GM23338 (cell line): ENCODE data around the gene SFXN5. TPM values are rescaled to one million over a fixed set of nuclear protein-coding genes. Genes with fewer than 3 reads are reported as not detected.
A peak's percentile ranks its signal among the peaks of the same experiment; 100 is the strongest.

Source experiments
- ATAC-seq: fragments of 200-7000 bp; cut with Tn5 transposase; 3 replicates; pipeline ENCODE4 v1.9.1; 2020
- DNase-seq: peaks from one replicate; pipeline ENCODE4 v3.0.0-alpha.2; 2015; ENCODE audit warnings: low spot score
- H2AFZ ChIP-seq: fragments of 200-600 bp; sonication (generic); 2 replicates; pipeline ENCODE4 v1.8.0; 2016; ENCODE audit warnings: antibody characterized with exemption, mild to moderate bottlenecking, moderate library complexity
- H3F3A ChIP-seq: fragments of 200-600 bp; sonication (generic); replicated peaks from 2 replicates; pipeline ENCODE4 v1.8.0; 2017; ENCODE audit warnings: antibody characterized with exemption, mixed run types, low read depth
- H3K27ac ChIP-seq: fragments of 200-600 bp; sonication (generic); 2 replicates; pipeline ENCODE4 v1.6.1; 2016; ENCODE audit warnings: low read depth
- H3K27me3 ChIP-seq: fragments of 200-600 bp; sonication (generic); 2 replicates; pipeline ENCODE4 v1.8.0; 2016; ENCODE audit warnings: mild to moderate bottlenecking, mixed run types, moderate library complexity; ENCODE audit not compliant: insufficient read depth
- H3K36me3 ChIP-seq: fragments of 200-600 bp; sonication (generic); 2 replicates; pipeline ENCODE4 v1.8.0; 2016; ENCODE audit warnings: mild to moderate bottlenecking; ENCODE audit not compliant: insufficient read depth
- H3K4me1 ChIP-seq: fragments of 200-600 bp; sonication (generic); 2 replicates; pipeline ENCODE4 v1.8.0; 2016; ENCODE audit warnings: mild to moderate bottlenecking, moderate library complexity; ENCODE audit not compliant: insufficient read depth
- H3K4me2 ChIP-seq: fragments of 200-600 bp; sonication (generic); 2 replicates; pipeline ENCODE4 v1.7.1; 2017; ENCODE audit warnings: mixed run types
- H3K4me3 ChIP-seq: fragments of 200-600 bp; sonication (generic); 2 replicates; pipeline ENCODE4 v1.6.1; 2016; ENCODE audit warnings: mixed run types
- H3K79me2 ChIP-seq: fragments of 200-600 bp; sonication (generic); replicated peaks from 2 replicates; pipeline ENCODE4 v1.8.0; 2017; ENCODE audit warnings: mild to moderate bottlenecking; ENCODE audit not compliant: insufficient read depth
- H3K9me2 ChIP-seq: fragments of 200-600 bp; sonication (generic); 2 replicates; pipeline ENCODE4 v1.8.0; 2017; ENCODE audit not compliant: insufficient read depth
- H4K20me1 ChIP-seq: fragments of 200-600 bp; sonication (generic); replicated peaks from 2 replicates; pipeline ENCODE4 v1.8.0; 2017; ENCODE audit warnings: mild to moderate bottlenecking; ENCODE audit not compliant: insufficient read depth
- H3K27ac Mint-ChIP-seq: 2 replicates; pipeline ENCODE4 v1.8.0; 2020; ENCODE audit warnings: inconsistent platforms, mild to moderate bottlenecking, moderate library complexity, mixed read lengths
- H3K27me3 Mint-ChIP-seq: 3 replicates; pipeline ENCODE4 v1.8.0; 2022; ENCODE audit warnings: low read depth, mild to moderate bottlenecking, moderate library complexity, mixed read lengths, inconsistent platforms; ENCODE audit not compliant: insufficient read depth, poor library complexity
- H3K36me3 Mint-ChIP-seq: 3 replicates; pipeline ENCODE4 v1.8.0; 2021; ENCODE audit warnings: low read depth, mild to moderate bottlenecking, inconsistent platforms, moderate library complexity, mixed read lengths
- H3K4me1 Mint-ChIP-seq: 3 replicates; pipeline ENCODE4 v1.8.0; 2020; ENCODE audit warnings: mild to moderate bottlenecking, inconsistent platforms, mixed read lengths
- H3K4me3 Mint-ChIP-seq: 3 replicates; pipeline ENCODE4 v1.8.0; 2021; ENCODE audit warnings: moderate library complexity, mild to moderate bottlenecking, inconsistent platforms, mixed read lengths
- H3K9me3 Mint-ChIP-seq: 3 replicates; pipeline ENCODE4 v1.8.0; 2020; ENCODE audit warnings: moderate library complexity, mild to moderate bottlenecking, inconsistent platforms, mixed read lengths
- CREB1 ChIP-seq: fragments of 250-450 bp; sonication (Bioruptor Pico); IDR thresholded peaks from 2 replicates; pipeline ENCODE4 v1.5.0; 2020; ENCODE audit warnings: low read depth, mild to moderate bottlenecking, moderate library complexity
- CTCF ChIP-seq, 2 experiments: fragments of 200-600 bp in 1 of 2; sonication (generic) in 1 of 2; conservative IDR thresholded peaks; 2 replicates each; pipeline versions ENCODE4 v1.5.1 to v1.6.1; 2016 to 2017; ENCODE audit warnings: antibody characterized with exemption in 2 of 2, low read depth in 2 of 2, mild to moderate bottlenecking in 2 of 2, moderate library complexity in 1 of 2
- EZH2 ChIP-seq: fragments of 200-600 bp; sonication (generic); IDR thresholded peaks from one replicate; pipeline ENCODE4 v1.8.0; 2017; ENCODE audit warnings: antibody characterized with exemption, mild to moderate bottlenecking, low read depth; ENCODE audit not compliant: unreplicated experiment
- EZH2phosphoT487 ChIP-seq: fragments of 200-600 bp; sonication (generic); IDR thresholded peaks from one replicate; pipeline ENCODE4 v1.8.1; 2018; ENCODE audit warnings: antibody characterized with exemption; ENCODE audit not compliant: unreplicated experiment
- NANOG ChIP-seq: IDR thresholded peaks from 2 replicates; pipeline ENCODE4 v1.6.1; 2016; ENCODE audit warnings: antibody characterized with exemption, borderline replicate concordance
- POLR2AphosphoS5 ChIP-seq: IDR thresholded peaks from 2 replicates; pipeline ENCODE4 v1.6.1; 2016; ENCODE audit warnings: antibody characterized with exemption, low read depth
- REST ChIP-seq: IDR thresholded peaks from one replicate; pipeline ENCODE4 v1.6.1; 2018; ENCODE audit warnings: antibody characterized with exemption; ENCODE audit not compliant: unreplicated experiment
- ZNF114 ChIP-seq: fragments of 250-450 bp; sonication (Bioruptor Pico); IDR thresholded peaks from 2 replicates; pipeline ENCODE4 v1.5.0; 2020; ENCODE audit warnings: mild to moderate bottlenecking, moderate library complexity
- ZNF331 ChIP-seq: fragments of 250-450 bp; sonication (Bioruptor Pico); IDR thresholded peaks from 2 replicates; pipeline ENCODE4 v1.5.0; 2020; ENCODE audit warnings: low read depth, mild to moderate bottlenecking, moderate library complexity
- polyA plus RNA-seq: library from polyadenylated mRNA; unstranded; fragments of >200 nt; fragmentation: Nextera tagmentation; extraction: Ambion mirVana; gene quantifications from 2 replicates; pipeline ENCODE4 v1.2.1, GENCODE V29; 2016
- total RNA-seq: library from RNA; depleted of rRNA; stranded (reverse); fragments of >200 nt; shearing (Covaris generic); gene quantifications from 2 replicates; pipeline ENCODE4 v1.2.3, GENCODE V29; 2014
- TF ChIP-seq, protein P1 (sequence below): IDR thresholded peaks from 2 replicates; pipeline ENCODE4 v1.6.1; 2016; ENCODE audit warnings: antibody characterized with exemption

The SFXN5 gene
- total and polyA plus RNA-seq, 2 experiments from 2014 or later: 23.6 to 25.8 TPM

DNA sequence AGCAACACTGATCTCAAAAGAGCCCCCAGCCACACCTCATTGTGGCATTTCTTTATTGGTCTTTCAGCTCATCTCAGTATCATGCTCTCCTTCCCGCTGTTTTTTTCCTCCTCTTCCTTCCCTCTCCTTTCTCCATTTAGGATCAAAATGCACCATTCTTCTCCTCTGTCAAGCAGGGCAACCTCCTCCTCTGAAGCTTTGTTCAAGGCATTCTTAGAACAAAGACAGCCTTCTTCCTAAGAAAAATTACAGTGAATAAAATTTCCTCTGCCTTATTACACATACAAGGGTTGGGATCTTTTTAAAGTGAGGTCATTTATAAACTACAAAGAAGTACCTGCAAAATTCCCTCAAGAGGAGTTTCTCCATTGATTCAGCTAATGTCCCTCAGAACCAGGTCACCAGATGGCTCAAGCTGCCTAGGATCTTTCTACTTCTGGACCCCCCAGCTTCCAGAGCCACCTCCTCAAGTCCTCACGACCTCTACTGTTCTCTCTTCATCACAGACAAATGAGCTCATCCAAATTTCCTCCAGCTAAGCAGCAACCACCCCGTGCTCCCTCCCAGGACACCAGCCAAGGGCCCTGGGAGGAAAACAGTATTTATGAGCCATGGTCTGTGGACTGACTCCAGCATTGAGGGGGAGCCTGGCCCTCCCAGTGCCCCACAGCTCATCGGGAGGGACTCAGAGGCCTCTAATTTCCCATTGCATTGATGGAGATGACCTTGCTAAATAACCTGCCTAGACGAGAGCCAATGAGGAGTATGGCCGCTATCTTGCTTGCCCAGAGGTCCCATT, 18.0 kb downstream of the SFXN5 start (continued):
- no peak for TF ChIP-seq REST
- TF ChIP-seq ZNF331 (CRISPR knock-in tag): no peak
- TF ChIP-seq ZNF114: no peak
- no peak for TF ChIP-seq CTCF (conservative IDR thresholded peaks at IDR 0.05; ENCODE audit: low read depth in 2 of 2)
- no peak for TF ChIP-seq CREB1 (CRISPR knock-in tag)
- no peak for TF ChIP-seq NANOG
- TF ChIP-seq, protein P1, sequence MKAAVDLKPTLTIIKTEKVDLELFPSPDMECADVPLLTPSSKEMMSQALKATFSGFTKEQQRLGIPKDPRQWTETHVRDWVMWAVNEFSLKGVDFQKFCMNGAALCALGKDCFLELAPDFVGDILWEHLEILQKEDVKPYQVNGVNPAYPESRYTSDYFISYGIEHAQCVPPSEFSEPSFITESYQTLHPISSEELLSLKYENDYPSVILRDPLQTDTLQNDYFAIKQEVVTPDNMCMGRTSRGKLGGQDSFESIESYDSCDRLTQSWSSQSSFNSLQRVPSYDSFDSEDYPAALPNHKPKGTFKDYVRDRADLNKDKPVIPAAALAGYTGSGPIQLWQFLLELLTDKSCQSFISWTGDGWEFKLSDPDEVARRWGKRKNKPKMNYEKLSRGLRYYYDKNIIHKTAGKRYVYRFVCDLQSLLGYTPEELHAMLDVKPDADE: no peak
- TF ChIP-seq EZH2phosphoT487: no peak
- TF ChIP-seq POLR2AphosphoS5: no peak

GRCh38 chr2:73050121-73050545, 21.4 kb downstream of the SFXN5 start:
- Mint-ChIP-seq H3K9me3 (no peaks in the 10 kb centered on the region), H3K4me1 (peaks cover 17% of the 10 kb centered on the region), H3K36me3 (peaks cover 7% of the 10 kb centered on the region), H3K27me3 (no peaks in the 10 kb centered on the region), H3K4me3 (no peak overlapping the region), H3K27ac (peak overlapping the region; percentile 78)
- Histone ChIP-seq H3K9me2 (no peaks in the 10 kb centered on the region), H3K27ac (peak overlapping the region; percentile 21; the same call in 1 of the 2 replicates), H2AFZ (no peak overlapping the region), H3K36me3 (no peaks in the 10 kb centered on the region), H3K4me2 (0 out of 2 replicates have a peak overlapping the region, but pooled peaks have one; percentile 3), H3K4me1 (peaks cover 10% of the 10 kb centered on the region; the same call in 1 of the 2 replicates), H3F3A (no peaks in the 10 kb centered on the region), H3K4me3 (no peak overlapping the region), H3K79me2 (0 out of 2 replicates have a peak, but pooled peaks cover 4% of the 10 kb centered on the region), H3K27me3 (no peaks in the 10 kb centered on the region), H4K20me1 (peaks cover 7% of the 10 kb centered on the region)
- peak; percentile 68 for DNase-seq
- ATAC-seq: peak; percentile 95
- TF ChIP-seq CTCF (conservative IDR thresholded peaks at IDR 0.05; ENCODE audit: low read depth in 2 of 2) (no peak), CREB1 (CRISPR knock-in tag) (no peak), POLR2AphosphoS5 (no peak), ZNF331 (CRISPR knock-in tag) (no peak), EZH2 (no peak), NANOG (no peak)
- TF ChIP-seq, protein P1: no peak
